Measurements from ENCODE around the gene RNF157.
A peak's percentile ranks its signal among the peaks of the same experiment; 100 is the strongest.
"Not testable (repeated sequence)": the region's sequence is repeated elsewhere in the genome, so short reads cannot be mapped to it uniquely, and the experiment has no call there.

Gene RNF157

GRCh38 chr17:76186774-76187173, 53.5 kb downstream of the RNF157 start:
- DNase-seq: not testable (repeated sequence)

GRCh38 chr17:76184290-76184689, 56.0 kb downstream of the RNF157 start:
- no peak for DNase-seq

GRCh38 chr17:76182016-76182764, 58.1 kb downstream of the RNF157 start:
- peak; percentile 86 for DNase-seq

- no peak for DNase-seq
These were observed 60.5 kb downstream of the RNF157 start for GRCh38 chr17:76179496-76180467.

GRCh38 chr17:76178124-76178523, 62.2 kb downstream of the RNF157 start:
- DNase-seq: no peak

GRCh38 chr17:76176701-76177574, 63.4 kb downstream of the RNF157 start:
- DNase-seq: no peak

GRCh38 chr17:76174037-76174436, 66.3 kb downstream of the RNF157 start:
- no peak for DNase-seq

GRCh38 chr17:76173474-76173873, 66.8 kb downstream of the RNF157 start:
- DNase-seq: no peak

- DNase-seq: no peak
These were observed 68.6 kb downstream of the RNF157 start for GRCh38 chr17:76171706-76172105.

- DNase-seq: no peak
These were observed 70.2 kb downstream of the RNF157 start for GRCh38 chr17:76170114-76170513.

- no peak for DNase-seq
These were observed 73.4 kb downstream of the RNF157 start for GRCh38 chr17:76166906-76167305.

- DNase-seq: no peak
These were observed 74.1 kb downstream of the RNF157 start for GRCh38 chr17:76166168-76166567.

- no peak for DNase-seq
These were observed 76.0 kb downstream of the RNF157 start for GRCh38 chr17:76164331-76164730.

GRCh38 chr17:76163919-76164318, 76.4 kb downstream of the RNF157 start:
- DNase-seq: no peak

- DNase-seq: no peak
These were observed 78.5 kb downstream of the RNF157 start for GRCh38 chr17:76161619-76162266.

- DNase-seq: no peak
These were observed 79.3 kb downstream of the RNF157 start for GRCh38 chr17:76160896-76161528.

- DNase-seq: no peak
These were observed 81.1 kb downstream of the RNF157 start for GRCh38 chr17:76159157-76159556.

- no peak for DNase-seq
These were observed 82.5 kb downstream of the RNF157 start for GRCh38 chr17:76157759-76158158.

- DNase-seq: no peak
These were observed 83.7 kb downstream of the RNF157 start for GRCh38 chr17:76156662-76156991.

- DNase-seq: no peak
These were observed 84.2 kb downstream of the RNF157 start for GRCh38 chr17:76155988-76156661.

Measured in activated CD4-positive, alpha-beta T cell treated with anti-CD3 and anti-CD28 coated beads for 1 hour (primary cell).